Parathyroid adenoma (tissue), 2 donors: Measurements from ENCODE around the gene DIPK1B.

ENCODE experiments used
- H2AFZ ChIP-seq: fragments of 300-600 bp; sonication (generic); one replicate; pipeline ENCODE4 v1.7.0; 2017; ENCODE audit warnings: antibody characterized with exemption, mild to moderate bottlenecking
- H3K27ac ChIP-seq: fragments of 300-600 bp; sonication (generic); one replicate; pipeline ENCODE4 v1.7.0; 2017
- H3K27me3 ChIP-seq: fragments of 300-600 bp; sonication (generic); one replicate; pipeline ENCODE4 v1.7.0; 2017; ENCODE audit warnings: low read length; ENCODE audit not compliant: control insufficient read depth, insufficient read depth
- H3K36me3 ChIP-seq: fragments of 300-600 bp; sonication (generic); one replicate; pipeline ENCODE4 v1.7.0; 2017; ENCODE audit warnings: low read length; ENCODE audit not compliant: control insufficient read depth, insufficient read depth
- H3K4me1 ChIP-seq: fragments of 300-600 bp; sonication (generic); one replicate; pipeline ENCODE4 v1.7.0; 2017; ENCODE audit warnings: control low read depth
- H3K4me2 ChIP-seq: fragments of 300-600 bp; sonication (generic); one replicate; pipeline ENCODE4 v1.7.0; 2017; ENCODE audit warnings: low read length
- H3K4me3 ChIP-seq: fragments of 300-600 bp; sonication (generic); one replicate; pipeline ENCODE4 v1.7.0; 2017; ENCODE audit warnings: low read depth, low read length
- H3K79me2 ChIP-seq: fragments of 300-600 bp; sonication (generic); one replicate; pipeline ENCODE4 v1.7.0; 2017; ENCODE audit warnings: control low read depth
- H3K9ac ChIP-seq: fragments of 300-600 bp; sonication (generic); one replicate; pipeline ENCODE4 v1.7.0; 2017; ENCODE audit warnings: mild to moderate bottlenecking
- H3K9me3 ChIP-seq: fragments of 300-600 bp; sonication (generic); one replicate; pipeline ENCODE4 v1.7.0; 2017; ENCODE audit warnings: low read length; ENCODE audit not compliant: control insufficient read depth
- CTCF ChIP-seq: fragments of 300-600 bp; sonication (generic); IDR thresholded peaks from one replicate; pipeline ENCODE4 v1.7.0; 2017; ENCODE audit warnings: antibody characterized with exemption, mild to moderate bottlenecking
- donor health status: primary hyperparathyroidism.

DIPK1B gene

GRCh38 chr9:136668983-136669790 is 43.2 kb upstream of the DIPK1B start:
- peak overlapping the region; percentile 33 for H3K4me3 ChIP-seq
- no peaks in the 10 kb centered on the region for H3K36me3 ChIP-seq
- H3K79me2 ChIP-seq: no peaks in the 10 kb centered on the region
- H3K4me1 ChIP-seq: peaks cover 2% of the 10 kb centered on the region
- no peak overlapping the region for H3K4me2 ChIP-seq
- H3K9me3 ChIP-seq: no peaks in the 10 kb centered on the region
- H3K9ac ChIP-seq: no peak overlapping the region
- H3K27ac ChIP-seq: no peak overlapping the region
- no peaks in the 10 kb centered on the region for H3K27me3 ChIP-seq
- no peak overlapping the region for H2AFZ ChIP-seq
- TF ChIP-seq CTCF: no peak

- no peak overlapping the region for H3K4me2 ChIP-seq
- H3K4me3 ChIP-seq: no peak overlapping the region
- TF ChIP-seq CTCF: no peak
- no peaks in the 10 kb centered on the region for H3K27me3 ChIP-seq
- H2AFZ ChIP-seq: no peak overlapping the region
- no peaks in the 10 kb centered on the region for H3K36me3 ChIP-seq
- no peaks in the 10 kb centered on the region for H3K9me3 ChIP-seq
- no peak overlapping the region for H3K27ac ChIP-seq
- no peaks in the 10 kb centered on the region for H3K79me2 ChIP-seq
- no peak overlapping the region for H3K9ac ChIP-seq
- peaks cover 2% of the 10 kb centered on the region for H3K4me1 ChIP-seq
Observed at GRCh38 chr9:136669791-136670464, 42.4 kb upstream of the DIPK1B start.

GRCh38 chr9:136670576-136671253 is 41.7 kb upstream of the DIPK1B start:
- H3K36me3 ChIP-seq: no peaks in the 10 kb centered on the region
- no peak for TF ChIP-seq CTCF
- H3K4me2 ChIP-seq: no peak overlapping the region
- no peak overlapping the region for H3K9ac ChIP-seq
- no peak overlapping the region for H2AFZ ChIP-seq
- H3K4me1 ChIP-seq: peaks cover 2% of the 10 kb centered on the region
- no peaks in the 10 kb centered on the region for H3K27me3 ChIP-seq
- no peaks in the 10 kb centered on the region for H3K79me2 ChIP-seq
- no peak overlapping the region for H3K27ac ChIP-seq
- H3K9me3 ChIP-seq: no peaks in the 10 kb centered on the region
- H3K4me3 ChIP-seq: no peak overlapping the region

- H3K79me2 ChIP-seq: no peaks in the 10 kb centered on the region
- H3K9ac ChIP-seq: no peak overlapping the region
- no peak for TF ChIP-seq CTCF
- no peaks in the 10 kb centered on the region for H3K36me3 ChIP-seq
- H3K27ac ChIP-seq: no peak overlapping the region
- H3K4me2 ChIP-seq: no peak overlapping the region
- H3K27me3 ChIP-seq: no peaks in the 10 kb centered on the region
- H2AFZ ChIP-seq: no peak overlapping the region
- no peaks in the 10 kb centered on the region for H3K9me3 ChIP-seq
- no peak overlapping the region for H3K4me3 ChIP-seq
- peaks cover 2% of the 10 kb centered on the region for H3K4me1 ChIP-seq
Observed at GRCh38 chr9:136671254-136671614, 41.1 kb upstream of the DIPK1B start.
